Erythroblast (primary cell): ENCODE measurements around the gene OSBPL3.

Experiments
- GATA1 ChIP-seq: IDR thresholded peaks from 2 replicates; pipeline ENCODE4 v1.6.1; 2011; ENCODE audit warnings: low read depth, mild to moderate bottlenecking, control low read depth, low read length, moderate library complexity
- POLR2A ChIP-seq: IDR thresholded peaks from 2 replicates; pipeline ENCODE4 v1.6.1; 2011; ENCODE audit warnings: mild to moderate bottlenecking, low read length

- no peak for TF ChIP-seq POLR2A
- no peak for TF ChIP-seq GATA1
Observed at GRCh38 chr7:24870766-24871165, 109.2 kb downstream of the OSBPL3 start.
